Smooth muscle cell (in vitro differentiated cells): ENCODE data around the gene ARID1B. TPM values are rescaled to one million over a fixed set of nuclear protein-coding genes. Genes with fewer than 3 reads are reported as not detected.

Source experiments
- DNase-seq: peaks from one replicate; lab custom pipeline; 2025; ENCODE audit not compliant: unreplicated experiment; lab: John Stamatoyannopoulos, UW
- H2AFZ ChIP-seq: fragments of 200-600 bp; sonication (generic); 2 replicates; pipeline ENCODE4 v1.6.0; 2016; ENCODE audit warnings: antibody characterized with exemption, low read depth, mild to moderate bottlenecking
- H3F3A ChIP-seq: fragments of 200-600 bp; sonication (generic); 2 replicates; pipeline ENCODE4 v1.6.0; 2017; ENCODE audit warnings: antibody characterized with exemption, low read depth
- H3K27ac ChIP-seq: fragments of 200-600 bp; sonication (generic); 2 replicates; pipeline ENCODE4 v1.5.1; 2016; ENCODE audit warnings: low read depth, mild to moderate bottlenecking
- H3K27me3 ChIP-seq: fragments of 200-600 bp; sonication (generic); 2 replicates; pipeline ENCODE4 v1.6.1; 2016; ENCODE audit warnings: low read depth, mild to moderate bottlenecking
- H3K36me3 ChIP-seq: fragments of 200-600 bp; sonication (generic); 2 replicates; pipeline ENCODE4 v1.5.1; 2016; ENCODE audit warnings: low read depth
- H3K4me1 ChIP-seq: fragments of 200-600 bp; sonication (generic); 2 replicates; pipeline ENCODE4 v1.5.1; 2016; ENCODE audit warnings: low read depth
- H3K4me2 ChIP-seq: fragments of 200-600 bp; sonication (generic); 2 replicates; pipeline ENCODE4 v1.6.0; 2016; ENCODE audit warnings: mild to moderate bottlenecking
- H3K4me3 ChIP-seq: fragments of 200-600 bp; sonication (generic); 2 replicates; pipeline ENCODE4 v1.5.1; 2016; ENCODE audit warnings: mild to moderate bottlenecking
- H3K79me2 ChIP-seq: fragments of 200-600 bp; sonication (generic); 2 replicates; pipeline ENCODE4 v1.6.0; 2016; ENCODE audit warnings: low read depth, mild to moderate bottlenecking
- H3K9ac ChIP-seq: fragments of 200-600 bp; sonication (generic); 2 replicates; pipeline ENCODE4 v1.6.0; 2016; ENCODE audit warnings: low read depth
- H3K9me3 ChIP-seq: fragments of 200-600 bp; sonication (generic); replicated peaks from 2 replicates; pipeline ENCODE4 v1.5.1; 2016; ENCODE audit warnings: low read depth
- H4K20me1 ChIP-seq: fragments of 200-600 bp; sonication (generic); 2 replicates; pipeline ENCODE4 v1.6.0; 2016; ENCODE audit warnings: low read depth
- WGBS: methylation state at CpG from one replicate; pipeline ENCODE4 v1.1.7; 2016; ENCODE audit warnings: low lambda C conversion rate; 5-methylcytosine and 5-hydroxymethylcytosine counted together
- polyA plus RNA-seq: library from polyadenylated mRNA; unstranded; fragments of >200 nt; fragmentation: Nextera tagmentation; extraction: Ambion mirVana; gene quantifications from 2 replicates; pipeline ENCODE4 v1.2.1, GENCODE V29; 2016
- total RNA-seq: library from RNA; depleted of rRNA; stranded (reverse); fragments of >200 nt; gene quantifications from 2 replicates; pipeline ENCODE4 v1.2.3, GENCODE V29; 2014
- TF ChIP-seq, protein P1 (sequence below): fragments of 200-600 bp; sonication (generic); IDR thresholded peaks from 2 replicates; pipeline ENCODE4 v1.5.1; 2017; ENCODE audit warnings: borderline replicate concordance, mild to moderate bottlenecking, antibody characterized with exemption; ENCODE audit not compliant: insufficient read depth, poor library complexity, severe bottlenecking

The ARID1B gene
- total and polyA plus RNA-seq, 2 experiments from 2014 or later, result 30.1 to 65.4 TPM

DNA sequence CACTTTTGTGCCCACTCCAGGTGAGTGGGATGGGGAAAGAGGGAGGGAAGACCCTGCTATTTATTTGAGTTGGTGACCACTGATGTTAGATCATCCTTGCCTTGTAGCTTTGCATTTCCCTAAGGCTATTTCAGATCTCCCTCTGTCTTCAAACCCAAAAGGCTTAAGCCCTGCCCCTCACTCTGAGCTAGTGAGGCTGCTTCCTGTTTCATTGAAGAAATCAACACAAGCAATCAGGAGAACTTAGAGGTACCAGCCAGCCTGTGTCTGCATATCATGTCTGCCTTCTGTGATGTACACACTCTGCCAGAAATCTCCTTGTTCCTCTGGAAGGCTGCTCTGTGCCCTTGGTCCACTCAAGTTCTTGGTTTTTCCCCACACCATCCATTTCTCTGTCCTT lies 135.3 kb downstream of the ARID1B start:
- Histone ChIP-seq H3K79me2 (peaks cover 79% of the 10 kb centered on the region), H4K20me1 (peaks cover 87% of the 10 kb centered on the region), H3K36me3 (no peaks in the 10 kb centered on the region), H3K9me3 (no peaks in the 10 kb centered on the region), H3K9ac (no peak overlapping the region), H3K4me1 (peaks cover 8% of the 10 kb centered on the region), H3K4me2 (no peak overlapping the region), H2AFZ (no peak overlapping the region), H3K27me3 (no peaks in the 10 kb centered on the region), H3K4me3 (no peak overlapping the region), H3K27ac (no peak overlapping the region), H3F3A (no peaks in the 10 kb centered on the region)
- no peak for DNase-seq
- TF ChIP-seq, protein P1, sequence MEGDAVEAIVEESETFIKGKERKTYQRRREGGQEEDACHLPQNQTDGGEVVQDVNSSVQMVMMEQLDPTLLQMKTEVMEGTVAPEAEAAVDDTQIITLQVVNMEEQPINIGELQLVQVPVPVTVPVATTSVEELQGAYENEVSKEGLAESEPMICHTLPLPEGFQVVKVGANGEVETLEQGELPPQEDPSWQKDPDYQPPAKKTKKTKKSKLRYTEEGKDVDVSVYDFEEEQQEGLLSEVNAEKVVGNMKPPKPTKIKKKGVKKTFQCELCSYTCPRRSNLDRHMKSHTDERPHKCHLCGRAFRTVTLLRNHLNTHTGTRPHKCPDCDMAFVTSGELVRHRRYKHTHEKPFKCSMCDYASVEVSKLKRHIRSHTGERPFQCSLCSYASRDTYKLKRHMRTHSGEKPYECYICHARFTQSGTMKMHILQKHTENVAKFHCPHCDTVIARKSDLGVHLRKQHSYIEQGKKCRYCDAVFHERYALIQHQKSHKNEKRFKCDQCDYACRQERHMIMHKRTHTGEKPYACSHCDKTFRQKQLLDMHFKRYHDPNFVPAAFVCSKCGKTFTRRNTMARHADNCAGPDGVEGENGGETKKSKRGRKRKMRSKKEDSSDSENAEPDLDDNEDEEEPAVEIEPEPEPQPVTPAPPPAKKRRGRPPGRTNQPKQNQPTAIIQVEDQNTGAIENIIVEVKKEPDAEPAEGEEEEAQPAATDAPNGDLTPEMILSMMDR, result no peak

DNA sequence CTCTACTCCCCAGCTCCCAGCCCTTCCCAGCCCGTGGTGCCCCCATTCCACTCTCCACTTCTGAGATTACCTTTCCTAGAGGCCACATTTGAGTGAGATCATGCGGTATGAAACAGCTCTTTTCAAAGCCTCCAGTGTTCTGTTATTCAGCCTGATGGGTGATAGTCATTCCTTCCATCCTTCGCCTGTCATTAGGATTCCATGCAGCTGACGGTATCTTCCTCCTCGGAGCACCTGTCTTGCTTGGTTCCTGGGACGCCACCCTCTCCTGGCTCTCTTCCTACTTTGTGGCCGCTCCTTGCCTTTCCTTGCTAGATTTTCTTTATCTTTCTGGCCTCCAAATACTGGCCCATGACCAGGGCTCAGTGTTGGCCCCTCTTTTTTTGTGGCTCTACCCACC lies 137.0 kb downstream of the ARID1B start:
- 86% methylated on average over 7 of the region's 7 CpGs for WGBS
- H3K27ac ChIP-seq, result no peak overlapping the region
- H3K4me2 ChIP-seq, result no peak overlapping the region
- H3K4me3 ChIP-seq, result no peak overlapping the region
- no peak for DNase-seq
- H4K20me1 ChIP-seq, result peaks cover 88% of the 10 kb centered on the region
- H3K36me3 ChIP-seq, result no peaks in the 10 kb centered on the region
- H3F3A ChIP-seq, result no peaks in the 10 kb centered on the region
- H3K9me3 ChIP-seq, result no peaks in the 10 kb centered on the region
- TF ChIP-seq, protein P1, result no peak
- H3K9ac ChIP-seq, result no peak overlapping the region
- H2AFZ ChIP-seq, result no peak overlapping the region
- peaks cover 79% of the 10 kb centered on the region for H3K79me2 ChIP-seq
- peaks cover 8% of the 10 kb centered on the region for H3K4me1 ChIP-seq
- H3K27me3 ChIP-seq, result no peaks in the 10 kb centered on the region

DNA sequence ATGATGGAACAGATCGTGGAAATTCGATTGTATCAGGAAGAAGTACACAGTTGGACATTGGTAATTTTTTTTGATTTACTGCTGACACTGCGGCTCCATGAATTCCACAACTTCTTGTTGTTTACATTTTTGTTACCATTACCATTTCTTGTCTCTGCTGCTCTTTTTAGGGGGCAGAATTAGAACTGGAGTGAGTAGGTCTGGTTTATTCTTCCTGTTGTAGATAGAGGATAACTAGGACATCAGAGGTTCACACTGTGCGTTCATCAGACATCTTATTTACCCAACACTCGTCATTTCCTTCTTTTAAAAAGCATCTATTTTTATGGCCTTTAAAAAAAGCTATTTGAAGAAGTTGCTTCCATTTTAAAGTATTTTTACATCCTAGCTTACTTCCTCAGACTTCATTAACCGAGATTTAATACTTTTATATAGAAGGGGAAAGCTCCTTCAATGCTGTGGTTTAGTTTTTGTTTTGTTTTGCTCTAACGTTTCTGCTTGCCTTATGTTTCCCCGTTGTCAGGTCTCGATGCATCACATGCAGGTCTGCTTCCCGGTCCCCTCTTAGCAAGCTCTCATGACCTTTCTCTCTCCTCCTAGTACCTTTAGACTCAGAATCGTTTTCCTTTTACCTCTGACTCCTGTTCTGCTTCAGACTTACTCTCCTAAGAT lies 139.1 kb downstream of the ARID1B start:
- Histone ChIP-seq H3K4me1 (peaks cover 9% of the 10 kb centered on the region), H2AFZ (no peak overlapping the region), H3K9me3 (no peaks in the 10 kb centered on the region), H3K36me3 (no peaks in the 10 kb centered on the region), H3K79me2 (peaks cover 79% of the 10 kb centered on the region), H3K4me2 (peak overlapping the region; percentile 44), H3F3A (no peaks in the 10 kb centered on the region), H3K4me3 (no peak overlapping the region), H4K20me1 (peaks cover 88% of the 10 kb centered on the region), H3K27me3 (no peaks in the 10 kb centered on the region), H3K9ac (no peak overlapping the region), H3K27ac (no peak overlapping the region)
- no peak for DNase-seq
- TF ChIP-seq, protein P1, result no peak
- WGBS, result 82% methylated on average over 11 of the region's 11 CpGs

DNA sequence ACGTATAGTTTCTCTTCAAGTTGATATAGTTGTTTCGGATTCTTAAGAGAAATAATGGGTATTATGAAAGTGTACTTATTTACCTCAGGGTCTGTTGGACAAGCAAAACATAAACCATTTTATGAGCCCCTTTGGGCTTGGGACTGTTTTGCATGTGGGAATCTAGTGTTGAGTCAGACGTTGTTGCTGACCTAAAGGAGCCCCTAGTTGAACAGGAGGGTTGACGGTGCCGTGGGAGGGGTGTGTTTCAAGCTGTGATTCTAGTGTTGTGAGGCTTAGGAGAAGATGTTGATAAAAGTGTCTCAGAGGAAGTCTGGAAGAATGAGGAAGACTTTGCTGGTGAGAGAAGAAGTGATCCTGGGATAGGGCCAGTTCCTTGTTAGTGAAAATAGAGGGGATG lies 140.0 kb downstream of the ARID1B start:
- no peaks in the 10 kb centered on the region for H3K36me3 ChIP-seq
- H3K4me2 ChIP-seq, result peak overlapping the region; percentile 13
- H3K27me3 ChIP-seq, result no peaks in the 10 kb centered on the region
- H3K79me2 ChIP-seq, result peaks cover 80% of the 10 kb centered on the region
- TF ChIP-seq, protein P1, result no peak
- no peak for DNase-seq
- H3K9ac ChIP-seq, result no peak overlapping the region
- no peaks in the 10 kb centered on the region for H3K9me3 ChIP-seq
- no peak overlapping the region for H3K4me3 ChIP-seq
- peaks cover 6% of the 10 kb centered on the region for H3K4me1 ChIP-seq
- H4K20me1 ChIP-seq, result peaks cover 88% of the 10 kb centered on the region
- H3K27ac ChIP-seq, result no peak overlapping the region
- no peaks in the 10 kb centered on the region for H3F3A ChIP-seq
- WGBS, result 51% methylated on average over 5 of the region's 5 CpGs
- no peak overlapping the region for H2AFZ ChIP-seq
